IMR-90 (cell line): ENCODE measurements around the gene MRPS18A. TPM values are rescaled to one million over a fixed set of nuclear protein-coding genes. Genes with fewer than 3 reads are reported as not detected.

Experiments used
- ATAC-seq: fragments of 200-7000 bp; cut with Tn5 transposase; 2 replicates; pipeline ENCODE4 v1.9.1; 2020; ENCODE audit warnings: low read depth, mild to moderate bottlenecking, moderate library complexity
- BruUV-seq: library from RNA; stranded (reverse); fragments of 400-500 nt; replicated peaks from 2 replicates; lab custom pipeline; 2021; lab: Mats Ljungman, UMichigan
- CTCF ChIA-PET: fragments of 300-600 bp; formaldehyde crosslinking; extraction: SDS; loops from one replicate; lab custom pipeline; 2021; ENCODE audit warnings: antibody characterized with exemption; lab: Yijun Ruan, JAX
- POLR2A ChIA-PET: fragments of 300-600 bp; sonication (Branson Sonifier 250); formaldehyde crosslinking; loops from one replicate; lab custom pipeline; 2022; ENCODE audit warnings: antibody characterized with exemption; ENCODE audit not compliant: unreplicated experiment; lab: Charles Lee
- DNase-seq: peaks from one replicate; pipeline ENCODE4 v3.0.0; 2013
- H2AFZ ChIP-seq: replicated peaks from 2 replicates; pipeline ENCODE3; 2013; ENCODE audit warnings: low read length, mild to moderate bottlenecking; ENCODE audit not compliant: poor library complexity
- H2AK5ac ChIP-seq: 2 replicates; pipeline ENCODE4 v1.6.1; 2013; ENCODE audit warnings: low read depth, low read length, inconsistent platforms
- H2AK9ac ChIP-seq: replicated peaks from 2 replicates; pipeline ENCODE3; 2013; ENCODE audit warnings: mild to moderate bottlenecking, low read depth, low read length, moderate library complexity; ENCODE audit not compliant: poor library complexity
- H2BK120ac ChIP-seq: 2 replicates; pipeline ENCODE4 v1.6.1; 2013; ENCODE audit warnings: low read depth, low read length, inconsistent platforms
- H2BK15ac ChIP-seq: 3 replicates; pipeline ENCODE4 v1.6.1; 2013; ENCODE audit warnings: low read depth, low read length, inconsistent platforms
- H2BK20ac ChIP-seq: 2 replicates; pipeline ENCODE4 v1.6.1; 2013; ENCODE audit warnings: low read depth, mild to moderate bottlenecking, inconsistent platforms, low read length, moderate library complexity
- H2BK5ac ChIP-seq: 2 replicates; pipeline ENCODE4 v1.6.1; 2013; ENCODE audit warnings: mild to moderate bottlenecking, low read depth, low read length, inconsistent platforms; ENCODE audit not compliant: poor library complexity, severe bottlenecking
- H3K14ac ChIP-seq: replicated peaks from 2 replicates; pipeline ENCODE4 v1.6.1; 2013; ENCODE audit warnings: low read depth, low read length, inconsistent platforms
- H3K18ac ChIP-seq: 2 replicates; pipeline ENCODE4 v1.6.1; 2013; ENCODE audit warnings: low read depth, low read length, control low read depth
- H3K23ac ChIP-seq: 2 replicates; pipeline ENCODE4 v1.6.1; 2013; ENCODE audit warnings: low read depth, low read length, inconsistent platforms
- H3K27ac ChIP-seq: 2 replicates; pipeline ENCODE4 v1.5.1; 2013; ENCODE audit warnings: mild to moderate bottlenecking, control low read depth, low read length; ENCODE audit not compliant: insufficient read depth
- H3K27me3 ChIP-seq: 2 replicates; pipeline ENCODE4 v1.6.1; 2013; ENCODE audit warnings: low read length; ENCODE audit not compliant: control insufficient read depth, insufficient read depth
- H3K36me3 ChIP-seq: 2 replicates; pipeline ENCODE4 v1.6.1; 2013; ENCODE audit warnings: low read length, mixed read lengths; ENCODE audit not compliant: control insufficient read depth, insufficient read depth
- H3K4ac ChIP-seq: 2 replicates; pipeline ENCODE4 v1.6.1; 2013; ENCODE audit warnings: low read depth, low read length, inconsistent platforms
- H3K4me1 ChIP-seq: 2 replicates; pipeline ENCODE4 v1.6.1; 2013; ENCODE audit warnings: low read length, mixed read lengths; ENCODE audit not compliant: control insufficient read depth, insufficient read depth
- H3K4me2 ChIP-seq: 2 replicates; pipeline ENCODE4 v1.6.1; 2013; ENCODE audit warnings: low read depth, mild to moderate bottlenecking, control low read depth, low read length, moderate library complexity
- H3K4me3 ChIP-seq: 2 replicates; pipeline ENCODE4 v1.5.1; 2013; ENCODE audit warnings: low read depth, mild to moderate bottlenecking, control low read depth, low read length, moderate library complexity; ENCODE audit not compliant: insufficient read depth
- H3K56ac ChIP-seq: 2 replicates; pipeline ENCODE4 v1.6.1; 2013; ENCODE audit warnings: low read length, inconsistent platforms; ENCODE audit not compliant: insufficient read depth; ENCODE audit errors: extremely low read depth
- H3K79me1 ChIP-seq, 2 experiments: 2 replicates each; pipeline ENCODE4 v1.6.1; 2013; ENCODE audit warnings: low read length in 2 of 2, inconsistent platforms in 1 of 2, low read depth in 1 of 2
- H3K9ac ChIP-seq: 2 replicates; pipeline ENCODE4 v1.6.1; 2013; ENCODE audit warnings: low read depth, low read length, control low read depth
- H3K9me1 ChIP-seq: 2 replicates; pipeline ENCODE4 v1.6.1; 2013; ENCODE audit warnings: low read length, inconsistent platforms; ENCODE audit not compliant: insufficient read depth
- H3K9me3 ChIP-seq: 2 replicates; pipeline ENCODE4 v1.6.1; 2013; ENCODE audit warnings: low read length; ENCODE audit not compliant: control insufficient read depth, insufficient read depth
- H4K20me1 ChIP-seq: 2 replicates; pipeline ENCODE4 v1.6.1; 2013; ENCODE audit warnings: low read length, inconsistent platforms; ENCODE audit not compliant: insufficient read depth
- H4K5ac ChIP-seq: 2 replicates; pipeline ENCODE4 v1.6.1; 2013; ENCODE audit warnings: mild to moderate bottlenecking, low read depth, low read length, control low read depth
- H4K8ac ChIP-seq, 2 experiments: 2 replicates each; pipeline ENCODE4 v1.6.1; 2013; ENCODE audit warnings: low read depth in 2 of 2, low read length in 2 of 2, control low read depth in 1 of 2, inconsistent platforms in 1 of 2
- H4K91ac ChIP-seq: 2 replicates; pipeline ENCODE4 v1.6.1; 2013; ENCODE audit warnings: low read depth, low read length, inconsistent platforms; ENCODE audit not compliant: insufficient read depth
- BHLHE40 ChIP-seq: fragments of 150-350 bp; IDR thresholded peaks from 2 replicates; pipeline ENCODE4 v1.6.1; 2016; ENCODE audit warnings: mild to moderate bottlenecking, low read depth, low read length
- CTCF ChIP-seq: conservative IDR thresholded peaks from 2 replicates; pipeline ENCODE4 v1.5.1; 2012; ENCODE audit warnings: mild to moderate bottlenecking, low read depth, low read length, improper control_type of control experiment
- FOS ChIP-seq: fragments of 150-350 bp; IDR thresholded peaks from 2 replicates; pipeline ENCODE4 v1.6.1; 2016; ENCODE audit warnings: low read depth, low read length
- MAFK ChIP-seq: IDR thresholded peaks from 2 replicates; pipeline ENCODE4 v1.6.1; 2012; ENCODE audit warnings: low read depth, low read length, improper control_type of control experiment
- MXI1 ChIP-seq: IDR thresholded peaks from 2 replicates; pipeline ENCODE4 v1.6.1; 2012; ENCODE audit warnings: low read depth, mild to moderate bottlenecking, low read length, moderate library complexity, borderline replicate concordance
- NFE2L2 ChIP-seq: fragments of 150-350 bp; IDR thresholded peaks from 2 replicates; pipeline ENCODE4 v1.6.1; 2016; ENCODE audit warnings: low read depth, mild to moderate bottlenecking, low read length
- POLR2A ChIP-seq: IDR thresholded peaks from 2 replicates; pipeline ENCODE4 v1.6.1; 2012; ENCODE audit warnings: mild to moderate bottlenecking, low read depth, low read length
- RCOR1 ChIP-seq: IDR thresholded peaks from 2 replicates; pipeline ENCODE4 v1.6.1; 2012; ENCODE audit warnings: mild to moderate bottlenecking, low read length, improper control_type of control experiment; ENCODE audit not compliant: insufficient replicate concordance
- RFX5 ChIP-seq: IDR thresholded peaks from 2 replicates; pipeline ENCODE4 v1.8.0; 2012; ENCODE audit warnings: low read depth, mild to moderate bottlenecking, low read length, moderate library complexity
- SMC3 ChIP-seq: fragments of 150-350 bp; IDR thresholded peaks from 2 replicates; pipeline ENCODE4 v1.6.1; 2016; ENCODE audit warnings: low read depth, mild to moderate bottlenecking, antibody characterized with exemption, low read length, moderate library complexity
- WGBS, 2 experiments: methylation state at CpG; one replicate each; pipeline versions ENCODE4 v1.1.5 to v1.1.7; 2013; ENCODE audit warnings: missing lambda C conversion rate in 2 of 2; ENCODE audit not compliant: insufficient read length in 1 of 2; ENCODE audit errors: extremely low coverage in 2 of 2; 5-methylcytosine and 5-hydroxymethylcytosine counted together
- dilution Hi-C: fragments of 300-500 bp; cut with HindIII; formaldehyde crosslinking; loops from one replicate; pipeline ENCODE4 v1.14.3; 2018; ENCODE audit warnings: low sequenced_read_pairs; ENCODE audit not compliant: unreplicated experiment
- in situ Hi-C: fragments of 300-500 bp; cut with MboI; formaldehyde crosslinking; loops from 3 replicates; pipeline ENCODE4 v1.14.3; 2019; ENCODE audit warnings: low sequenced_read_pairs, inconsistent platforms, mixed read lengths
- intact Hi-C: fragments of 100-400 bp; cut with micrococcal nuclease; formaldehyde crosslinking; loops from 2 replicates; pipeline ENCODE4 v1.10.0; 2022
- polyA plus RNA-seq, 3 experiments: library from polyadenylated mRNA; depleted of rRNA; stranded (reverse); fragments of >200 nt; gene quantifications; 2 replicates each; pipeline ENCODE4 v1.2.3, GENCODE V29; 2012; ENCODE audit warnings: low replicate concordance in 1 of 3
- total RNA-seq: library from RNA; depleted of rRNA; stranded (reverse); fragments of >200 nt; gene quantifications from 2 replicates; pipeline ENCODE4 v1.2.3, GENCODE V29; 2012
- TF ChIP-seq, protein P1 (sequence below): fragments of 150-350 bp; IDR thresholded peaks from 2 replicates; pipeline ENCODE4 v1.6.1; 2017; ENCODE audit warnings: mild to moderate bottlenecking, antibody characterized with exemption, low read length, low read depth
- TF ChIP-seq, protein P2 (sequence below): fragments of 150-350 bp; IDR thresholded peaks from 2 replicates; pipeline ENCODE4 v1.6.1; 2016; ENCODE audit warnings: low read depth, mild to moderate bottlenecking, low read length, moderate library complexity, borderline replicate concordance

Gene MRPS18A
- total and polyA plus RNA-seq, 2 of the 4 experiments (the other 2 are of a cell fraction), result 47.0 to 56.6 TPM

DNA sequence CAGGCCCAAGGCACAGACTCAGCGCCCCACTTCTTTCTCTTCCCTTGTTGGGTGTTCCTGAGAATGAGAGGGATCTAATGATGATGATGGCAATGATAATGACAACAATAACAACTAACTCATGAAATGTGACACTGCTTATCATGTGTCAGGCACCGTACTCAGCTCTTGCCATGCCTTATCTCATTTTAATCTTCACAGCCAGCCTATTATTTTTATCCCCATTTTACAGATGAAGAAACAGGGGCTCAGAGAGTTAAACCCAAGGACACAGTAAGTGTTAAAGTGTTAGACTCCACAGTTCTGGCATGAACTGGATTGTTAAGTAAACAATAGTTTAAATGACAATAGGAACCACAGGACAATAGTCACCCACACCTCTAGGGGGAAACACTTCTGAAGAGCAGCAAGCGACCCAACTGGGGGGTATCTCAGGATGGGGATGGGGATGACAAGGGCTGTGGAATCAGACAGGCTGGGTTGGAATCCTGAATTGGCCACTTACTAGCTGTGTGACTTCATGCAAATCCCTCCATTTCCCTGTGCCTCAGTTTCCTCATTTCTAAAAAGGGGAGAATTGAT, 30.3 kb downstream of the MRPS18A start:
- TF ChIP-seq, protein P1, sequence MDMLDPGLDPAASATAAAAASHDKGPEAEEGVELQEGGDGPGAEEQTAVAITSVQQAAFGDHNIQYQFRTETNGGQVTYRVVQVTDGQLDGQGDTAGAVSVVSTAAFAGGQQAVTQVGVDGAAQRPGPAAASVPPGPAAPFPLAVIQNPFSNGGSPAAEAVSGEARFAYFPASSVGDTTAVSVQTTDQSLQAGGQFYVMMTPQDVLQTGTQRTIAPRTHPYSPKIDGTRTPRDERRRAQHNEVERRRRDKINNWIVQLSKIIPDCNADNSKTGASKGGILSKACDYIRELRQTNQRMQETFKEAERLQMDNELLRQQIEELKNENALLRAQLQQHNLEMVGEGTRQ, result no peak
- no peak for TF ChIP-seq RFX5
- no peak for TF ChIP-seq CTCF
- TF ChIP-seq NFE2L2, result no peak
- TF ChIP-seq MAFK, result no peak
- TF ChIP-seq, protein P2, sequence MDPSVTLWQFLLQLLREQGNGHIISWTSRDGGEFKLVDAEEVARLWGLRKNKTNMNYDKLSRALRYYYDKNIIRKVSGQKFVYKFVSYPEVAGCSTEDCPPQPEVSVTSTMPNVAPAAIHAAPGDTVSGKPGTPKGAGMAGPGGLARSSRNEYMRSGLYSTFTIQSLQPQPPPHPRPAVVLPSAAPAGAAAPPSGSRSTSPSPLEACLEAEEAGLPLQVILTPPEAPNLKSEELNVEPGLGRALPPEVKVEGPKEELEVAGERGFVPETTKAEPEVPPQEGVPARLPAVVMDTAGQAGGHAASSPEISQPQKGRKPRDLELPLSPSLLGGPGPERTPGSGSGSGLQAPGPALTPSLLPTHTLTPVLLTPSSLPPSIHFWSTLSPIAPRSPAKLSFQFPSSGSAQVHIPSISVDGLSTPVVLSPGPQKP, result no peak
- TF ChIP-seq BHLHE40, result no peak
- no peak for TF ChIP-seq MXI1
- TF ChIP-seq RCOR1, result no peak
- TF ChIP-seq POLR2A, result no peak
- TF ChIP-seq FOS, result no peak
- no peak for TF ChIP-seq SMC3
- ChIA-PET CTCF (no interaction called here), POLR2A (no interaction called here)
- no TSS peak for BruUV-seq
- Histone ChIP-seq H2BK5ac (no peak overlapping the region), H4K5ac (no peak overlapping the region), H2AK9ac (no peak overlapping the region), H2BK20ac (no peak overlapping the region), H3K27me3 (no peaks in the 10 kb centered on the region; the same call in 1 of the 2 replicates), H3K14ac (no peak overlapping the region), H3K4me2 (no peak overlapping the region), H4K20me1 (no peaks in the 10 kb centered on the region), H3K27ac (no peak overlapping the region), H2BK120ac (no peak overlapping the region), H3K9ac (no peak overlapping the region), H3K56ac (no peak overlapping the region), H4K91ac (no peak overlapping the region), H3K9me1 (no peaks in the 10 kb centered on the region), H4K8ac (no peak overlapping the region), H2AK5ac (no peak overlapping the region), H3K9me3 (0 out of 2 replicates have a peak, but pooled peaks cover 3% of the 10 kb centered on the region), H3K18ac (no peak overlapping the region), H2AFZ (no peak overlapping the region), H3K79me1 (no peaks in the 10 kb centered on the region), H3K23ac (no peak overlapping the region), H3K36me3 (no peaks in the 10 kb centered on the region), H3K4me1 (no peaks in the 10 kb centered on the region), H3K4ac (no peak overlapping the region), H3K4me3 (no peak overlapping the region), H2BK15ac (no peak overlapping the region)
- dilution Hi-C loops (no loop called here), in situ Hi-C loops (no loop called here), intact Hi-C loops (no loop called here)
- no peak for ATAC-seq
- DNase-seq, result no peak
- WGBS, 2 experiments, result no CpG with 5 or more reads among the region's 3 CpGs
